Measurements from ENCODE around the gene INPP4B. TPM values are rescaled to one million over a fixed set of nuclear protein-coding genes. Genes with fewer than 3 reads are reported as not detected.

INPP4B gene
- total RNA-seq, 1 experiment from 2014 or later: 41.0 TPM

- H3K4me1 ChIP-seq (ENCODE audit: insufficient read depth, low read length): no peaks in the 10 kb centered on the region
- no peak overlapping the region for H3K4me3 ChIP-seq (ENCODE audit: low read length)
- H4K20me1 ChIP-seq (ENCODE audit: low read length): no peaks in the 10 kb centered on the region
- no peak overlapping the region for H3K27ac ChIP-seq (ENCODE audit: low read length)
- no peak overlapping the region for H3K4me2 ChIP-seq (ENCODE audit: low read length)
- ChIA-PET CTCF (no interaction called here), POLR2A (ENCODE audit: unreplicated experiment) (no interaction called here)
- no peak overlapping the region for H3K9ac ChIP-seq (ENCODE audit: low read length)
- TF ChIP-seq EZH2 (IDR thresholded peaks at IDR 0.05; ENCODE audit: low read length, unreplicated experiment): no peak
- TF ChIP-seq EZH2phosphoT487 (IDR thresholded peaks at IDR 0.05; ENCODE audit: borderline replicate concordance, low read length): no peak
- no peak for TF ChIP-seq CTCF (conservative IDR thresholded peaks at IDR 0.05; ENCODE audit: low read depth, low read length)
- no TSS peak for BruUV-seq (replicated peaks)
- intact Hi-C loops (cut with micrococcal nuclease): no loop called here
- no peaks in the 10 kb centered on the region for H3K36me3 ChIP-seq (ENCODE audit: low read depth, low read length)
- H3K9me3 ChIP-seq (ENCODE audit: low read length): no peaks in the 10 kb centered on the region
- H3K79me2 ChIP-seq (ENCODE audit: low read length): no peaks in the 10 kb centered on the region
- H3F3A ChIP-seq (ENCODE audit: low read length, unreplicated experiment): no peaks in the 10 kb centered on the region
- no peak for ATAC-seq
- no peak overlapping the region for H2AFZ ChIP-seq (ENCODE audit: low read length)
- H3K9me2 ChIP-seq (replicated peaks; ENCODE audit: low read length): no peaks in the 10 kb centered on the region
- H3K27me3 ChIP-seq (ENCODE audit: low read length): no peaks in the 10 kb centered on the region
- no peak for DNase-seq
These were observed 155.5 kb downstream of the INPP4B start for GRCh38 chr4:142690406-142691163.

GRCh38 chr4:142687547-142688275 is 158.4 kb downstream of the INPP4B start:
- H4K20me1 ChIP-seq (ENCODE audit: low read length): no peaks in the 10 kb centered on the region
- H3K9me2 ChIP-seq (replicated peaks; ENCODE audit: low read length): no peaks in the 10 kb centered on the region
- H3K79me2 ChIP-seq (ENCODE audit: low read length): no peaks in the 10 kb centered on the region
- no peak overlapping the region for H3K27ac ChIP-seq (ENCODE audit: low read length)
- CTCF ChIA-PET: no interaction called here
- peaks cover 16% of the 10 kb centered on the region for H3K4me1 ChIP-seq (ENCODE audit: insufficient read depth, low read length)
- ATAC-seq (no peak), DNase-seq (no peak)
- H3K36me3 ChIP-seq (ENCODE audit: low read depth, low read length): no peaks in the 10 kb centered on the region
- no peaks in the 10 kb centered on the region for H3F3A ChIP-seq (ENCODE audit: low read length, unreplicated experiment)
- no TSS peak for BruUV-seq (replicated peaks)
- no peak overlapping the region for H3K4me2 ChIP-seq (ENCODE audit: low read length)
- POLR2A ChIA-PET (ENCODE audit: unreplicated experiment): no interaction called here
- no peak overlapping the region for H3K4me3 ChIP-seq (ENCODE audit: low read length)
- H3K27me3 ChIP-seq (ENCODE audit: low read length): no peaks in the 10 kb centered on the region
- no peaks in the 10 kb centered on the region for H3K9me3 ChIP-seq (ENCODE audit: low read length)
- no peak overlapping the region for H2AFZ ChIP-seq (ENCODE audit: low read length)
- no peak overlapping the region for H3K9ac ChIP-seq (ENCODE audit: low read length)
- intact Hi-C loops (cut with micrococcal nuclease): no loop called here
- TF ChIP-seq EZH2phosphoT487 (IDR thresholded peaks at IDR 0.05; ENCODE audit: borderline replicate concordance, low read length) (no peak), EZH2 (IDR thresholded peaks at IDR 0.05; ENCODE audit: low read length, unreplicated experiment) (no peak), CTCF (conservative IDR thresholded peaks at IDR 0.05; ENCODE audit: low read depth, low read length) (no peak)

GRCh38 chr4:142686081-142686480 is 160.0 kb downstream of the INPP4B start:
- Histone ChIP-seq H3K9ac (ENCODE audit: low read length) (no peak overlapping the region), H3F3A (ENCODE audit: low read length, unreplicated experiment) (no peaks in the 10 kb centered on the region), H3K9me2 (replicated peaks; ENCODE audit: low read length) (no peaks in the 10 kb centered on the region), H3K4me3 (ENCODE audit: low read length) (no peak overlapping the region), H3K4me1 (ENCODE audit: insufficient read depth, low read length) (peaks cover 17% of the 10 kb centered on the region), H3K27ac (ENCODE audit: low read length) (no peak overlapping the region), H3K9me3 (ENCODE audit: low read length) (no peaks in the 10 kb centered on the region), H3K36me3 (ENCODE audit: low read depth, low read length) (no peaks in the 10 kb centered on the region), H3K4me2 (ENCODE audit: low read length) (no peak overlapping the region), H3K79me2 (ENCODE audit: low read length) (no peaks in the 10 kb centered on the region), H2AFZ (ENCODE audit: low read length) (no peak overlapping the region), H4K20me1 (ENCODE audit: low read length) (no peaks in the 10 kb centered on the region), H3K27me3 (ENCODE audit: low read length) (no peaks in the 10 kb centered on the region)
- TF ChIP-seq EZH2 (IDR thresholded peaks at IDR 0.05; ENCODE audit: low read length, unreplicated experiment) (no peak), CTCF (conservative IDR thresholded peaks at IDR 0.05; ENCODE audit: low read depth, low read length) (no peak), EZH2phosphoT487 (IDR thresholded peaks at IDR 0.05; ENCODE audit: borderline replicate concordance, low read length) (no peak)
- no peak for ATAC-seq
- intact Hi-C loops (cut with micrococcal nuclease): no loop called here
- ChIA-PET POLR2A (ENCODE audit: unreplicated experiment) (no interaction called here), CTCF (no interaction called here)
- no peak for DNase-seq
- no TSS peak for BruUV-seq (replicated peaks)

Measured in PC-3 (cell line).